GM12801 (cell line): Measurements from ENCODE around the gene RASGRP3.

Source experiments
- TF ChIP-seq, protein P1 (sequence below): IDR thresholded peaks from one replicate; pipeline ENCODE4 v1.5.1; 2011; ENCODE audit warnings: control low read depth; ENCODE audit not compliant: insufficient read length; ENCODE audit errors: extremely low read depth

The RASGRP3 gene

DNA sequence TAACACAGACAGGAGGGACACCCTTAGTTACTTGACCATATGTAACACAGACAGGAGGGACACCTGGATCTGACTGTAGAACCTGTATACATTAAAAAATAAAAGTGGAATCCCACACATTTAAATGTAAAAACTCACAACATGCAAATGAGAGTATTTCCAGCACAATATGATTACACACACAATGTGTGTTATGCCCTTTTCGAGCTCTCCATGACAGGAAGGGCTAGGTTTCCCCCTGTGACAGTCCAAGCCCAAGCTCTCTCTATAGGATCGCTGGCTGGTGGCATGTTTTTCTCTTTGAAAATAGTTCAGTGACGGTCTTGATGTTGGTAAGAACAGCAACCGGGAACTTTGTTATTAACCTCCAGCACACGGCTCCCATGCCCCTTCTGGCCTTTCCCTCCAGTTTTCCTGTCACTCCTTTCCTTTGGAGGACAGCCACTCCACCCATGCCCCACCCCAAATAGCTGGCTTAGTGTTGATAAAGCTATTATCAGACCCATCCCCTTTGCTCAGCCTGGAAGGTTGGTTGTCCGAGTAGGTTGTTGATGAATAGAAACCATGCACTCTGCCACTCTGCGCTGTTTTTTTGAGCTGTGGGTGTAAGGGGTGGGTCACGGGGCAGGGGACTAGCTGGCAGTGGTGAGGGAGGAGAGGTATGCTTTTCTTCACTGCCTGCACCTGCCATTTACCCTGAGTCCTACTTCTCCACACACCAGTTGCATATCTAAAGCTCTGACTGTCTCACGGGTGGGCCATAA is 2.7 kb downstream of the RASGRP3 start:
- TF ChIP-seq, protein P1, sequence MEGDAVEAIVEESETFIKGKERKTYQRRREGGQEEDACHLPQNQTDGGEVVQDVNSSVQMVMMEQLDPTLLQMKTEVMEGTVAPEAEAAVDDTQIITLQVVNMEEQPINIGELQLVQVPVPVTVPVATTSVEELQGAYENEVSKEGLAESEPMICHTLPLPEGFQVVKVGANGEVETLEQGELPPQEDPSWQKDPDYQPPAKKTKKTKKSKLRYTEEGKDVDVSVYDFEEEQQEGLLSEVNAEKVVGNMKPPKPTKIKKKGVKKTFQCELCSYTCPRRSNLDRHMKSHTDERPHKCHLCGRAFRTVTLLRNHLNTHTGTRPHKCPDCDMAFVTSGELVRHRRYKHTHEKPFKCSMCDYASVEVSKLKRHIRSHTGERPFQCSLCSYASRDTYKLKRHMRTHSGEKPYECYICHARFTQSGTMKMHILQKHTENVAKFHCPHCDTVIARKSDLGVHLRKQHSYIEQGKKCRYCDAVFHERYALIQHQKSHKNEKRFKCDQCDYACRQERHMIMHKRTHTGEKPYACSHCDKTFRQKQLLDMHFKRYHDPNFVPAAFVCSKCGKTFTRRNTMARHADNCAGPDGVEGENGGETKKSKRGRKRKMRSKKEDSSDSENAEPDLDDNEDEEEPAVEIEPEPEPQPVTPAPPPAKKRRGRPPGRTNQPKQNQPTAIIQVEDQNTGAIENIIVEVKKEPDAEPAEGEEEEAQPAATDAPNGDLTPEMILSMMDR = no peak

DNA sequence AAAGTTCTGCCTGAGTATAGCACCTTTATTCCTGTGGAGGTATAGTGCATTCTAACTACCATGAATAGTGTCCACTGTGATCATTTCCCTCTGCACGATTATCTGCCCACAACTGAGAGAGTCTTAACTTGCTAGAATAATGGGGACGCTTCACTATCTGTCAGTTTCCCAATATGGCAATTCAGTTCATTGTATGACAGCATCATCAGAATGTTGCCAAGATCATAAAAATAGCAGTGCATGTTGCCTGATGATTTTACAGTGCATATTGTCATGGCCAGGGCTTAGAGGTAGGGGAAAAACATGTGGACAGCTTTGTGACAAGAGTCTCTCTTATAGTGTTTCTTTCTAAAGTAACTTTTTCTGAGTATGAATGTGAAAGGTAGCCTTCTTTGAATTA is 6.1 kb downstream of the RASGRP3 start:
- TF ChIP-seq, protein P1 = no peak

DNA sequence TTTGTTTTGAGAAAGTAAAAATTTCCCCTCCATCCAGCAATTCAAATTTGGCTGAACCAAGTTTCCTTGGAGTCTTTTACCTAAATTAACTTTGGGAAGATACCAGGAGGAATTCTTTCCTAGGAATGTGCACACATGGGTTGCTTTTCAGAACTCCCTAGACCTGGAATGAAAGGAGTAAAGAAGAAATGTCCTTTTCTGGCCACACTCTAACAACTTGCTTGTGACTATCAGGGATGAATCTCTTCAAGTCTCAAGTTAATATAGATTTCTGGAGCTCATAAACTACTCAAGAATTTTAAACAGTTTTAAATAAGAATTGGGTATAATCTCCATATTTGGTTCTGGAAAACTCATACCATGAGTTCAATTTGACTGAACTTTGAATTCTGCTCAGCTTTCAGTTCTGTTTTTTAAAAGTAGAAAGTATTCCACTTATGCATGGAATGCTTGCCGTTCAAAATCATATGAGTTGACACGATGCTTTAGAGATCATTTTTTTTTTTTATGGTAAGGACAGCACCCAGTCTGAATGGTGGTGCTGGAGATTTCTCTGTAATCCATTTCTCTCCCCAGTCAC is 7.7 kb downstream of the RASGRP3 start:
- TF ChIP-seq, protein P1 = no peak

DNA sequence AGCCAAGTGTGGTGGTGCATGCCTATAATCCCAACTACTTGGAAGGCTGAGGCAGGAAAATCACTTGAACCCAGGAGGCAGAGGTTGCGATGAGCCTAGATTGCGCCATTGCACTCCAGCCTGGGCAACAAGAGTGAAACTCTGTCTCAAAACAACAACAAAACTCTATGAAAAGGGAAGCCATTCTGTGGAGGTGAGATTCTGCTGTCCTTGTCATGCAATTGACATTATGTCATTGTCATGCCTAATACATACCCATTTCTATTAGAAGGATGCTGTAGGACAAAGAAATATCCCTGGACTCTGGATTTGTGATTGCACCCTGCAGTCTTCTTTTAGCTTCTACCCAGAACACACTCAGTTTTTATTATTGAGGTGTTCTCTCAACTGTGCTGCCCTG is 8.6 kb downstream of the RASGRP3 start:
- TF ChIP-seq, protein P1 = no peak

DNA sequence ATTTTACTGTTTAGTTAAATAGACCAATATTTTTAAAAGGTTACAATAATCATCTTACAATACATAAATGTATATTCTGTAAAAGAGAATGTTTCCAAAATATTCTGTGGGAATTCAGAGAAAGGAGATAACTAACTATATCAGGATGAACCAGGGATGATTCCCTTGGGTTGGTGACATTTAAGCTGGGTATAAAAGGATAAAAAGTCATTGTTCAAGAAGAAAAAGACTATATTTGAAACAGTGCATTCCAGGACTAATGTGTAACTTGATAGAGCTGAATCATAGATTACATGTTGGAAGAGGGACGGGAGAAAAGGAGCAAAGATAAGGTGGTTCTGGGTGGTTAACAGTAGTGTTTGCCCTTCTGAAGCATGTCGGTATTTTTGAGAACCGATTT is 10.1 kb downstream of the RASGRP3 start:
- TF ChIP-seq, protein P1 = no peak

DNA sequence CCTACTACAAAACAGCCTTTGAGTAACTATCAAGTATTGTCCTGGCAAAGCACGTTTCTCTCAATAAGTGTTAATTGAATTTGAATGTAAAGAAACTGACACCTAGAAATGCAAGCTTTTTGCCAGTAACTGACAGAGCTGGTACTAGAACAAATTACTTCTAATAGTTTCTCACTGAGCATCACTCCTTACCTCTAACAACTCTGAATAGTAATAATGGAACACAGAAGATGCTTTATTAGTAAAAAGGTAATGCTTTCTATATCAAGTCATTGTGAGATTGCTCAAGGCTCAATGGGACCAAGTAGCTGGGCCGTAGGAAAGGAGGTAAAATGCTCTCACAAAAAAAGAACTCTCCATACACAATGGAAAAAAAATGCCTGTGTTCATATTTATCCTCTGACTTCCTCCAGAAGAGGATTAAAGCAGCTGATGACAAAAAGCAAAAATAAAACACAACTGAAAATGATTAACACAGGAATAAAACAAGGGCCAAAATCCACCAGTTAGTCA is 11.8 kb downstream of the RASGRP3 start:
- TF ChIP-seq, protein P1 = no peak

DNA sequence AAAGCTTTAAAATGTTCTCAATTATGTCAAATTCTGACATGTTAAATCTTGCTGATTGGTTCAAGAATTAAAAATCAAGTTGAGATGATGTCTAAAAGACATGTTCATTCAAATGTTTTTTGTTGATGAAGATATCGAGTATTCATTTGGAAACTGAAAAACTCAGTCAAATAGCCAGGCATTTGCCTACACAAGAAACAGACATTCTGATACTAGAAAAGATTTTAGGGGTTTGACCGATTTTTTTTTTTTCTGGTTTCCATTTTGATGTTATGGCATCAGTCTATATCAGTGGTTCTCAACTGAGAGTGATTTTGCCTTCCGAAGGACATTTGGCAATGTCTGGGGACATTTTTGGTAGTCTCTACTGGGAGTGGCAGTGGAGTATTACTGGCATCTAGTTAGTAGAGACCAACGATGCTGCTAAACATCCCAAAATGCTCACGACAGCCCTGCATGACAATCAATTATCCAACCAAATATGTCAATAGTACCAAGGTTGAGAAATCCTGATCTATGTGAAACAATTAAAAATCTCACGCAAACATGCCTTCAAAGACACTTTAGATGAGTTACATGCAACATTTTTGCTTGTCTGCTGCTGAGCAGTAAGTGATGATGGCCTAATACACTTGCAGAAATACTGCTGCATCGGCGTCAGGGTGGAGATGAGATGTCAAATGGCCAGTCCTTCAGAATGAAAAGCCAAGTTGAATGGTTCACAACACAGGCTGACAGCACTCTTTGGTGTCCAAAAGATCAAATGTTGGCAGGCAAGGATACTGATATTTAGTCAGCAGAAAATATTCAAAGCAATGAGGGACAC is 12.5 kb downstream of the RASGRP3 start:
- TF ChIP-seq, protein P1 = no peak
